H9 (cell line): ENCODE data around the gene CRYBG2. TPM values are rescaled to one million over a fixed set of nuclear protein-coding genes. Genes with fewer than 3 reads are reported as not detected.
"Not testable (repeated sequence)": the region's sequence is repeated elsewhere in the genome, so short reads cannot be mapped to it uniquely, and the experiment has no call there.

ENCODE experiments used
- DNase-seq: peaks from one replicate; pipeline ENCODE4 v3.0.0-alpha.2; 2017
- H2AFZ ChIP-seq: one replicate; pipeline ENCODE4 v1.6.1; 2013; ENCODE audit warnings: mild to moderate bottlenecking, low read length, control low read depth, moderate library complexity
- H2AK5ac ChIP-seq: 2 replicates; pipeline ENCODE4 v1.6.1; 2013; ENCODE audit warnings: low read length, control low read depth, mixed read lengths; ENCODE audit not compliant: insufficient read length
- H2BK120ac ChIP-seq: one replicate; pipeline ENCODE4 v1.6.1; 2013; ENCODE audit warnings: low read depth, mild to moderate bottlenecking, low read length, control low read depth, inconsistent platforms; ENCODE audit not compliant: poor library complexity, severe bottlenecking
- H2BK12ac ChIP-seq: 2 replicates; pipeline ENCODE4 v1.6.1; 2013; ENCODE audit warnings: low read length, control low read depth, mixed read lengths, low read depth; ENCODE audit not compliant: insufficient read length
- H2BK15ac ChIP-seq: 2 replicates; pipeline ENCODE4 v1.6.1; 2013; ENCODE audit warnings: low read depth, low read length, control low read depth
- H2BK20ac ChIP-seq: one replicate; pipeline ENCODE4 v1.6.1; 2013; ENCODE audit warnings: low read depth, mild to moderate bottlenecking, low read length, control low read depth, inconsistent platforms; ENCODE audit not compliant: poor library complexity, severe bottlenecking
- H2BK5ac ChIP-seq: 2 replicates; pipeline ENCODE4 v1.6.1; 2013; ENCODE audit warnings: low read length, control low read depth, mixed read lengths; ENCODE audit not compliant: insufficient read length
- H3K14ac ChIP-seq: 2 replicates; pipeline ENCODE4 v1.6.1; 2013; ENCODE audit warnings: low read length, control low read depth; ENCODE audit not compliant: insufficient read depth
- H3K18ac ChIP-seq: 2 replicates; pipeline ENCODE4 v1.6.1; 2013; ENCODE audit warnings: low read depth, mild to moderate bottlenecking, mixed read lengths, low read length, control low read depth; ENCODE audit not compliant: insufficient read length
- H3K23ac ChIP-seq: 2 replicates; pipeline ENCODE4 v1.6.1; 2013; ENCODE audit warnings: low read length, control low read depth, mixed read lengths, low read depth; ENCODE audit not compliant: insufficient read length
- H3K23me2 ChIP-seq: 2 replicates; pipeline ENCODE4 v1.6.1; 2013; ENCODE audit warnings: low read depth, mild to moderate bottlenecking, mixed read lengths, low read length, control low read depth; ENCODE audit not compliant: insufficient read length, poor library complexity, severe bottlenecking
- H3K27ac ChIP-seq: 2 replicates; pipeline ENCODE4 v1.5.1; 2013; ENCODE audit warnings: low read length, control low read depth, mixed read lengths, low read depth; ENCODE audit not compliant: insufficient read length
- H3K27me3 ChIP-seq: 2 replicates; pipeline ENCODE4 v1.6.1; 2013; ENCODE audit warnings: low read length, control low read depth, inconsistent platforms; ENCODE audit not compliant: insufficient read depth
- H3K4ac ChIP-seq: 2 replicates; pipeline ENCODE4 v1.6.1; 2013; ENCODE audit warnings: low read depth, mild to moderate bottlenecking, control low read depth, inconsistent platforms, low read length, moderate library complexity
- H3K4me1 ChIP-seq: 2 replicates; pipeline ENCODE4 v1.6.1; 2013; ENCODE audit warnings: low read length, control low read depth, inconsistent platforms; ENCODE audit not compliant: insufficient read depth
- H3K4me2 ChIP-seq: 2 replicates; pipeline ENCODE4 v1.6.1; 2013; ENCODE audit warnings: low read length, control low read depth, mixed read lengths; ENCODE audit not compliant: insufficient read length, insufficient read depth
- H3K56ac ChIP-seq: 2 replicates; pipeline ENCODE4 v1.6.1; 2013; ENCODE audit warnings: low read depth, mild to moderate bottlenecking, mixed read lengths, low read length, control low read depth; ENCODE audit not compliant: insufficient read length
- H3K79me1 ChIP-seq: 2 replicates; pipeline ENCODE4 v1.6.1; 2013; ENCODE audit warnings: low read depth, mild to moderate bottlenecking, moderate library complexity, low read length, control low read depth, inconsistent platforms; ENCODE audit not compliant: insufficient read depth, poor library complexity, severe bottlenecking
- H3K79me2 ChIP-seq: 2 replicates; pipeline ENCODE4 v1.6.1; 2013; ENCODE audit warnings: low read length, control low read depth, inconsistent platforms; ENCODE audit not compliant: insufficient read depth
- H3K9ac ChIP-seq: 2 replicates; pipeline ENCODE4 v1.6.1; 2013; ENCODE audit warnings: low read length, control low read depth, mixed read lengths; ENCODE audit not compliant: insufficient read length; ENCODE audit errors: extremely low read depth
- H3K9me3 ChIP-seq: one replicate; pipeline ENCODE4 v1.6.1; 2013; ENCODE audit warnings: low read depth, low read length, inconsistent platforms; ENCODE audit not compliant: control insufficient read depth
- H3T11ph ChIP-seq: one replicate; pipeline ENCODE4 v1.6.1; 2013; ENCODE audit warnings: mild to moderate bottlenecking, low read length, control low read depth, inconsistent platforms
- H4K20me1 ChIP-seq: one replicate; pipeline ENCODE4 v1.6.1; 2013; ENCODE audit not compliant: control insufficient read depth, insufficient read length, insufficient read depth
- H4K5ac ChIP-seq: 2 replicates; pipeline ENCODE4 v1.6.1; 2013; ENCODE audit warnings: low read depth, mild to moderate bottlenecking, mixed read lengths, low read length, control low read depth; ENCODE audit not compliant: insufficient read length
- H4K8ac ChIP-seq: replicated peaks from 2 replicates; pipeline ENCODE4 v1.6.1; 2013; ENCODE audit warnings: low read length, control low read depth, mixed read lengths, low read depth; ENCODE audit not compliant: insufficient read length
- H4K91ac ChIP-seq: 2 replicates; pipeline ENCODE4 v1.6.1; 2013; ENCODE audit warnings: low read depth, mild to moderate bottlenecking, moderate library complexity, mixed read lengths, low read length, control low read depth; ENCODE audit not compliant: insufficient read length
- H3K27ac Mint-ChIP-seq, 3 experiments: 2 replicates in 2 of 3; 3 replicates in 1 of 3; pipeline ENCODE4 v1.8.0; 2020 to 2021; ENCODE audit warnings: mixed read lengths in 3 of 3, mild to moderate bottlenecking in 1 of 3, moderate library complexity in 1 of 3
- H3K27me3 Mint-ChIP-seq: 2 replicates; pipeline ENCODE4 v1.8.0; 2021; ENCODE audit warnings: low read depth, mild to moderate bottlenecking, moderate library complexity, mixed read lengths
- H3K36me3 Mint-ChIP-seq, 3 experiments: 2 replicates in 2 of 3; 3 replicates in 1 of 3; pipeline ENCODE4 v1.8.0; 2020 to 2021; ENCODE audit warnings: low read depth in 3 of 3, mixed read lengths in 3 of 3; ENCODE audit not compliant: insufficient read depth in 1 of 3
- H3K4me1 Mint-ChIP-seq, 2 experiments: 2 replicates each; pipeline ENCODE4 v1.8.0; 2020; ENCODE audit warnings: mixed read lengths in 2 of 2
- H3K4me3 Mint-ChIP-seq, 2 experiments: 2 replicates in 1 of 2; 3 replicates in 1 of 2; pipeline ENCODE4 v1.8.0; 2020 to 2021; ENCODE audit warnings: mild to moderate bottlenecking in 2 of 2, mixed read lengths in 2 of 2, moderate library complexity in 1 of 2
- H3K9me3 Mint-ChIP-seq, 2 experiments: 2 replicates in 1 of 2; 3 replicates in 1 of 2; pipeline ENCODE4 v1.8.0; 2020; ENCODE audit warnings: mild to moderate bottlenecking in 2 of 2, mixed read lengths in 2 of 2, moderate library complexity in 1 of 2
- WGBS: extraction: QIAGEN DNeasy Blood & Tissue Kit; methylation state at CpG from one replicate; pipeline ENCODE4 v1.1.7; 2013; ENCODE audit warnings: missing lambda C conversion rate, low lambda C conversion rate, mixed read lengths; ENCODE audit not compliant: insufficient read length; ENCODE audit errors: extremely low coverage; 5-methylcytosine and 5-hydroxymethylcytosine counted together
- total RNA-seq: library from RNA; stranded (reverse); gene quantifications from 2 replicates; pipeline ENCODE4 v1.2.1, GENCODE V29; 2021
- TF ChIP-seq, protein P1 (sequence below): fragments of 200-600 bp; sonication (generic); conservative IDR thresholded peaks from 3 replicates; pipeline ENCODE4 v1.8.0; 2021; ENCODE audit warnings: antibody characterized with exemption, mild to moderate bottlenecking

Gene CRYBG2
- total RNA-seq, 1 experiment from 2014 or later = 12.8 TPM

DNA sequence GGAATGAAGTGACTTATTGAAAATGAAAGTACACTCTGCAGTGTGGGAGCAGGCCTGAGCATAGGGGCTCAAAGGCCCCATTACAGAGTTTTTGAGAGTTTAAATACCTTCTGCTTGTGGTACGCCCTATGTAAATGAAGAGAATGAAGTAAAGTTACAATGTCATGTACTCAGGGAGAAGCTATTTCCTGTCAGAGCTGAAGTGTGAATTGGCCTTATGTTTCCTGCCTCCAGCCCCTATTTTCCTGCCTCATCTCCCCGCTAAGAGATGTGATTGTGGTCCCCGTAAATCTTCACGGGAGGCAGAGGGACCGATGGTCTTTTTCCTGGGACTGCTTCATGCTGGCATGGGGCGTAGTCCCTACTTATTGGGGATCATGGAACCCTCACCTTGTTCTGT lies 21.2 kb upstream of the CRYBG2 start:
- Histone ChIP-seq H3T11ph (no peak overlapping the region), H4K20me1 (no peaks in the 10 kb centered on the region), H2AK5ac (no peak overlapping the region), H2BK20ac (no peak overlapping the region), H3K79me2 (no peaks in the 10 kb centered on the region), H3K4me1 (no peaks in the 10 kb centered on the region), H3K79me1 (no peaks in the 10 kb centered on the region), H3K27ac (no peak overlapping the region), H3K4me2 (no peak overlapping the region), H2AFZ (no peak overlapping the region), H3K4ac (no peak overlapping the region), H2BK5ac (no peak overlapping the region), H3K23ac (no peak overlapping the region), H4K8ac (no peak overlapping the region), H2BK12ac (no peak overlapping the region), H2BK15ac (no peak overlapping the region), H3K9me3 (no peaks in the 10 kb centered on the region), H4K5ac (no peak overlapping the region), H3K27me3 (no peaks in the 10 kb centered on the region; the same call in 1 of the 2 replicates), H3K56ac (no peak overlapping the region), H4K91ac (no peak overlapping the region), H2BK120ac (no peak overlapping the region), H3K14ac (no peak overlapping the region), H3K9ac (no peak overlapping the region), H3K23me2 (no peaks in the 10 kb centered on the region), H3K18ac (no peak overlapping the region)
- no CpG with 5 or more reads among the region's 6 CpGs for WGBS
- TF ChIP-seq, protein P1, sequence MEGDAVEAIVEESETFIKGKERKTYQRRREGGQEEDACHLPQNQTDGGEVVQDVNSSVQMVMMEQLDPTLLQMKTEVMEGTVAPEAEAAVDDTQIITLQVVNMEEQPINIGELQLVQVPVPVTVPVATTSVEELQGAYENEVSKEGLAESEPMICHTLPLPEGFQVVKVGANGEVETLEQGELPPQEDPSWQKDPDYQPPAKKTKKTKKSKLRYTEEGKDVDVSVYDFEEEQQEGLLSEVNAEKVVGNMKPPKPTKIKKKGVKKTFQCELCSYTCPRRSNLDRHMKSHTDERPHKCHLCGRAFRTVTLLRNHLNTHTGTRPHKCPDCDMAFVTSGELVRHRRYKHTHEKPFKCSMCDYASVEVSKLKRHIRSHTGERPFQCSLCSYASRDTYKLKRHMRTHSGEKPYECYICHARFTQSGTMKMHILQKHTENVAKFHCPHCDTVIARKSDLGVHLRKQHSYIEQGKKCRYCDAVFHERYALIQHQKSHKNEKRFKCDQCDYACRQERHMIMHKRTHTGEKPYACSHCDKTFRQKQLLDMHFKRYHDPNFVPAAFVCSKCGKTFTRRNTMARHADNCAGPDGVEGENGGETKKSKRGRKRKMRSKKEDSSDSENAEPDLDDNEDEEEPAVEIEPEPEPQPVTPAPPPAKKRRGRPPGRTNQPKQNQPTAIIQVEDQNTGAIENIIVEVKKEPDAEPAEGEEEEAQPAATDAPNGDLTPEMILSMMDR = no peak
- H3K4me3 Mint-ChIP-seq = no peak overlapping the region; a peak in 1 of 5 replicates
- no peak for DNase-seq
- peaks cover 5% of the 10 kb centered on the region; the same call in 1 of the 2 replicates for H3K27me3 Mint-ChIP-seq
- H3K4me1 Mint-ChIP-seq = peaks cover 15 to 17% of the 10 kb centered on the region in 2 experiments
- peaks cover 0 to 3% of the 10 kb centered on the region in 2 experiments; a peak in 2 of 5 replicates for H3K9me3 Mint-ChIP-seq
- no peak overlapping the region for H3K27ac Mint-ChIP-seq
- H3K36me3 Mint-ChIP-seq = no peaks in the 10 kb centered on the region

GRCh38 chr1:26374361-26374760 lies 20.4 kb upstream of the CRYBG2 start:
- not testable (repeated sequence) for H3K27me3 Mint-ChIP-seq, H3K9me3 ChIP-seq, H3K23me2 ChIP-seq, H2BK15ac ChIP-seq, H3K27ac ChIP-seq, H3K27me3 ChIP-seq, H3K79me2 ChIP-seq, H3K36me3 Mint-ChIP-seq, H3K9ac ChIP-seq, H3T11ph ChIP-seq, H3K4me1 ChIP-seq, H2BK120ac ChIP-seq, H2AK5ac ChIP-seq, H3K4me3 Mint-ChIP-seq, H3K4me2 ChIP-seq, H2AFZ ChIP-seq, H2BK5ac ChIP-seq, H4K8ac ChIP-seq, H3K27ac Mint-ChIP-seq, H3K23ac ChIP-seq, H3K79me1 ChIP-seq, H2BK20ac ChIP-seq, H3K4ac ChIP-seq, H4K91ac ChIP-seq, H3K56ac ChIP-seq, H4K5ac ChIP-seq, H3K9me3 Mint-ChIP-seq, H3K14ac ChIP-seq, H4K20me1 ChIP-seq, DNase-seq, H3K18ac ChIP-seq, H2BK12ac ChIP-seq
- H3K4me1 Mint-ChIP-seq = peaks cover 15 to 17% of the 10 kb centered on the region in 2 experiments
- no CpG with 5 or more reads among the region's 2 CpGs for WGBS
